ENCODE measurements around the gene SURF4. TPM values are rescaled to one million over a fixed set of nuclear protein-coding genes. Genes with fewer than 3 reads are reported as not detected.
"Not testable (repeated sequence)": the region's sequence is repeated elsewhere in the genome, so short reads cannot be mapped to it uniquely, and the experiment has no call there.

Gene SURF4
- total RNA-seq, 4 donors from 2014 or later: 89.4 to 205 (median 147) TPM

DNA sequence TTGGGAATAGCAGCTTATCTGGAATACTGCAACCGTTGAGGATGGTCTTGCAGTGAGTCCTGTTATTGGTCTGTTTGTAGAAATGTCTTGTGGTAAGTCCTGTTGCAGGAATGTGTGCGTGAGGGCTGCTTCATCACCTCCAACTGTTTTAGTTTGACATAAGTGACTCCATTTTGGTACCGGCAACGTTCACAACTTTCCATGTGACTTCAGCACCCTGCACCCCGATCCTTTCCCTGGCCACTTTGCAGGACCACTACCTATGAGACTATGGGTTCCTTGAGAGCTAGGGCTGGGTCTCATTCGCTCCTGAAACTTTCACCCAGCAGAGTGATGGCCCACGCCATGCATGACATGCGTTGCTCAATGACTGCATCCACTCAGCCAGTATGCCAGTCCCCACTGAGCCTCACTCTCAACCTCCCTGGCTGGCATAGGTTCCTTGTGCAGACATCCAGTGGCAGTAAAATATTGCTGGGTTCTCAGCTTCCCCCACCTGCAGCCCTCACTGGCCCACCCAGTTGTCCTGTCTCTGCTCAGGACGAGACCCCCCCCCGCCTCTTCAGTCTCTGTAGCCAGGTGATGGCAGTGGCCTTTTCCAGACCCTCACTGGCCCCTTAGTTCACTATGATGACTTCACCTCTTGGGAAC, 47.9 kb downstream of the SURF4 start:
- no peaks in the 10 kb centered on the region for H3K9me3 ChIP-seq
- peaks cover 0 to 1% (median under 1%) of the 10 kb centered on the region in 4 donors for H3K4me1 ChIP-seq
- TF ChIP-seq, protein P1, sequence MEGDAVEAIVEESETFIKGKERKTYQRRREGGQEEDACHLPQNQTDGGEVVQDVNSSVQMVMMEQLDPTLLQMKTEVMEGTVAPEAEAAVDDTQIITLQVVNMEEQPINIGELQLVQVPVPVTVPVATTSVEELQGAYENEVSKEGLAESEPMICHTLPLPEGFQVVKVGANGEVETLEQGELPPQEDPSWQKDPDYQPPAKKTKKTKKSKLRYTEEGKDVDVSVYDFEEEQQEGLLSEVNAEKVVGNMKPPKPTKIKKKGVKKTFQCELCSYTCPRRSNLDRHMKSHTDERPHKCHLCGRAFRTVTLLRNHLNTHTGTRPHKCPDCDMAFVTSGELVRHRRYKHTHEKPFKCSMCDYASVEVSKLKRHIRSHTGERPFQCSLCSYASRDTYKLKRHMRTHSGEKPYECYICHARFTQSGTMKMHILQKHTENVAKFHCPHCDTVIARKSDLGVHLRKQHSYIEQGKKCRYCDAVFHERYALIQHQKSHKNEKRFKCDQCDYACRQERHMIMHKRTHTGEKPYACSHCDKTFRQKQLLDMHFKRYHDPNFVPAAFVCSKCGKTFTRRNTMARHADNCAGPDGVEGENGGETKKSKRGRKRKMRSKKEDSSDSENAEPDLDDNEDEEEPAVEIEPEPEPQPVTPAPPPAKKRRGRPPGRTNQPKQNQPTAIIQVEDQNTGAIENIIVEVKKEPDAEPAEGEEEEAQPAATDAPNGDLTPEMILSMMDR (IDR thresholded peaks at IDR 0.05): no peak
- TF ChIP-seq POLR2AphosphoS5 (IDR thresholded peaks at IDR 0.05) (no peak), EP300 (IDR thresholded peaks at IDR 0.05; ENCODE audit: low read depth) (no peak)
- WGBS, 2 donors (ENCODE audit: low coverage in 1 of 2): 83 to 89% methylated on average over 2 to 10 of the region's 10 CpGs
- no peak for DNase-seq
- no peak overlapping the region for H3K4me3 ChIP-seq
- intact Hi-C loops (cut with DNase I; ENCODE audit: low total_unique reads) (no loop called here), in situ Hi-C loops (cut with MboI; ENCODE audit: low pct_ligation_motif_present in 1 of 4, low pct_unique_long_range_greater_than_20kb in 1 of 4, low sequenced_read_pairs in 3 of 4) (loop anchor here in 3 of 4 donors (10.0 to 25.0 kb wide), 2 partner anchors 143 to 291 kb away; partner anchors contain the start of gene GTF3C5 (in 1 of the 3))
- H3K36me3 ChIP-seq: peaks cover 0 to 29% (median 13%) of the 10 kb centered on the region in 4 donors
- no peak overlapping the region for H3K27ac ChIP-seq
- no peaks in the 10 kb centered on the region for H3K27me3 ChIP-seq

DNA sequence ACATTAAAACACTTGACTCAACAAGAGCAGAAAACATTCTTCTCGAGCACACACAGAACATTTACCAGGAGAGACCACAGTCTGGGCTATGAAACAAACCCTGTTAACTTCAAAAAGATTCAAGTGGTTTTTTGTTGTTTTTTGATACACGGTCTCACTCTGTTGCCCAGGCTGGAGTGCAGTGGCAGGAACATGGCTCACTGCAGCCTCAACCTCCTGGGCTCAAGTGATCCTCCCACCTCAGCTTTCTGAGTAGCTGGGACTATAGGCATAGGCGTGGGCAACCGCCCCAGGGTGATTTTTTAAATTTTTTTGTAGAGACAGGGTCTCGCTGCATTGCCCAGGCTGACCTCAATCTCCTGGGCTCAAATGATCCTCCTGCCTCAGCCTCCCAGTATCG, 48.8 kb downstream of the SURF4 start:
- in situ Hi-C loops (cut with MboI; ENCODE audit: low pct_ligation_motif_present in 1 of 4, low pct_unique_long_range_greater_than_20kb in 1 of 4, low sequenced_read_pairs in 3 of 4): loop anchor here in 3 of 4 donors (10.0 to 25.0 kb wide), 2 partner anchors 142 to 290 kb away; partner anchors contain the start of gene GTF3C5 (in 1 of the 3)
- WGBS, 2 donors (ENCODE audit: low coverage in 1 of 2): 83 to 93% methylated on average over 1 to 6 of the region's 6 CpGs
- DNase-seq; H3K27ac ChIP-seq; H3K9me3 ChIP-seq; H3K4me1 ChIP-seq; H3K27me3 ChIP-seq; H3K4me3 ChIP-seq; intact Hi-C loops (cut with DNase I; ENCODE audit: low total_unique reads): not testable (repeated sequence)
- H3K36me3 ChIP-seq: peaks cover 0 to 19% (median 9%) of the 10 kb centered on the region in 4 donors

DNA sequence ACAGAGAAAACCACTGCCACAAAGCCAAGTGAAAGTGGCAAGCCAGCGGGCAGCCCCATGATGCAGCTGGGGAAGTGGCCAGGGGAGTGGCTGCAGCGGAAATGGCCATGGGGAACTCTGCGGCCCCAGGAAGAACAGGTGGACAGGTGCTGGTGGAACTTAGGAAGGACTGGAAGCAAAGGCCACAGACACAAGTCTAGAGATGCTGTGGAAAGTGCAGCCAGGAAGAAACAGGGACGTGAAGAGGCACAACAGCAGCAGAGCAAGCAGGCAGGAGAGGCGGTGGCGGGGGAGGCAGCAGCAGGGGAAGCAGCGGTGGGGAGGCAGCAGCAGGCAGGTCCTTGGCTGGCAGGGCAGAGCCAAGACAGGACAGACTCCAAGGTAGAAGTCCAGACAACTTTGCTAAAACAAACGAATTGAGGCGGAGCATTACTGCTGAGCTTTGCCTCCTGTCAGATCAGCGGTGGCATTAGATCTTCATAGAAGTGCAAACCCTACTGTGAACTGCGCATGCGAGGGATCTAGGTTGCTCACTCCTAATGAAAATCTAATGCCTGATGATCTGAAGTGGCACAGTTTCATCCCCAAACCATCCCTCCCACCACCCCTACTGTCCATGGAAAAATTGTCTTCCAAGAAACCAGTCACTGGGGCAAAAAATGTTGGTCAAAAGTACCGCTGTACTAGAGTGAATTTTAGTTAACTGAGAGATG, 51.7 kb downstream of the SURF4 start:
- no peaks in the 10 kb centered on the region for H3K9me3 ChIP-seq
- no peak overlapping the region for H3K27ac ChIP-seq
- no peak for DNase-seq
- TF ChIP-seq EP300 (IDR thresholded peaks at IDR 0.05; ENCODE audit: low read depth) (no peak), POLR2AphosphoS5 (IDR thresholded peaks at IDR 0.05) (no peak), POLR2A (IDR thresholded peaks at IDR 0.05) (no peak)
- TF ChIP-seq, protein P1 (IDR thresholded peaks at IDR 0.05): no peak
- no peaks in the 10 kb centered on the region for H3K36me3 ChIP-seq
- 83 to 85% methylated on average over 6 to 13 of the region's 13 CpGs for WGBS, 2 donors (ENCODE audit: low coverage in 1 of 2)
- no peaks in the 10 kb centered on the region for H3K27me3 ChIP-seq
- in situ Hi-C loops (cut with MboI; ENCODE audit: low pct_ligation_motif_present in 1 of 4, low pct_unique_long_range_greater_than_20kb in 1 of 4, low sequenced_read_pairs in 3 of 4): loop anchor here in 3 of 4 donors (5.0 to 10.0 kb wide), 2 partner anchors 137 to 139 kb away; no protein-coding TSS in a partner anchor
- no peaks in the 10 kb centered on the region for H3K4me1 ChIP-seq
- intact Hi-C loops (cut with DNase I; ENCODE audit: low total_unique reads): no loop called here
- H3K4me3 ChIP-seq: no peak overlapping the region

DNA sequence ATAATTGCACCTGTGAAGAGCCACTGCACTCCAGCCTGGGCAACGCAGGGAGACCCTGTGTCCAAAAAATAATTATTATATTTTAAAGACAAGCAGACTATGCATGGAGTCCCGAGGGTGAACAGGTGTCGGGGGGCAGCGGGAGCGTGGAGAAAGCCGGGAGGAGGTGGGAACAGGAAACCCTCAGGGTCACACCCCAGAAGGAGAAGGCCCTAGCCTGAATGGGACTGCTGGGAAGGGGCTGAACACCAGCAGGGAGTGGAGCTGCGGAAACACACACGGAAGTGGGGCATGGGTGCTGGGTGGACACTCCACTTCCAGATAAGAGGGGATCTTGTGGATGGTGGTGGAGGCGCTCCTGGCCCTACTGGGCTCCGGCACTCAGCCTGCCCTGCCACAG, 52.6 kb downstream of the SURF4 start:
- H3K4me3 ChIP-seq: no peak overlapping the region
- no peak for TF ChIP-seq POLR2AphosphoS5 (IDR thresholded peaks at IDR 0.05)
- TF ChIP-seq POLR2A (IDR thresholded peaks at IDR 0.05): no peak
- TF ChIP-seq, protein P1 (IDR thresholded peaks at IDR 0.05): no peak
- no peak for TF ChIP-seq EP300 (IDR thresholded peaks at IDR 0.05; ENCODE audit: low read depth)
- H3K36me3 ChIP-seq: no peaks in the 10 kb centered on the region
- 92 to 95% methylated on average over 7 to 10 of the region's 10 CpGs for WGBS, 2 donors (ENCODE audit: low coverage in 1 of 2)
- H3K27me3 ChIP-seq: no peaks in the 10 kb centered on the region
- intact Hi-C loops (cut with DNase I; ENCODE audit: low total_unique reads): no loop called here
- in situ Hi-C loops (cut with MboI; ENCODE audit: low pct_ligation_motif_present in 1 of 4, low pct_unique_long_range_greater_than_20kb in 1 of 4, low sequenced_read_pairs in 3 of 4): loop anchor here in 3 of 4 donors (5.0 to 10.0 kb wide), 2 partner anchors 136 to 138 kb away; no protein-coding TSS in a partner anchor
- no peak overlapping the region for H3K27ac ChIP-seq
- H3K4me1 ChIP-seq: no peaks in the 10 kb centered on the region
- no peak for DNase-seq
- no peaks in the 10 kb centered on the region for H3K9me3 ChIP-seq

Data from transverse colon (tissue), 4 donors.